HG03565 (cell line): Measurements from ENCODE around the gene SIGLEC15.
"Not testable (repeated sequence)": the region's sequence is repeated elsewhere in the genome, so short reads cannot be mapped to it uniquely, and the experiment has no call there.

ENCODE experiments used
- ATAC-seq: cut with Tn5 transposase; IDR thresholded peaks from one replicate; pipeline ENCODE4 v1.9.1; 2021; ENCODE audit warnings: mild to moderate bottlenecking, moderate library complexity; ENCODE audit not compliant: unreplicated experiment

SIGLEC15 gene, protein sequence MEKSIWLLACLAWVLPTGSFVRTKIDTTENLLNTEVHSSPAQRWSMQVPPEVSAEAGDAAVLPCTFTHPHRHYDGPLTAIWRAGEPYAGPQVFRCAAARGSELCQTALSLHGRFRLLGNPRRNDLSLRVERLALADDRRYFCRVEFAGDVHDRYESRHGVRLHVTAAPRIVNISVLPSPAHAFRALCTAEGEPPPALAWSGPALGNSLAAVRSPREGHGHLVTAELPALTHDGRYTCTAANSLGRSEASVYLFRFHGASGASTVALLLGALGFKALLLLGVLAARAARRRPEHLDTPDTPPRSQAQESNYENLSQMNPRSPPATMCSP

DNA sequence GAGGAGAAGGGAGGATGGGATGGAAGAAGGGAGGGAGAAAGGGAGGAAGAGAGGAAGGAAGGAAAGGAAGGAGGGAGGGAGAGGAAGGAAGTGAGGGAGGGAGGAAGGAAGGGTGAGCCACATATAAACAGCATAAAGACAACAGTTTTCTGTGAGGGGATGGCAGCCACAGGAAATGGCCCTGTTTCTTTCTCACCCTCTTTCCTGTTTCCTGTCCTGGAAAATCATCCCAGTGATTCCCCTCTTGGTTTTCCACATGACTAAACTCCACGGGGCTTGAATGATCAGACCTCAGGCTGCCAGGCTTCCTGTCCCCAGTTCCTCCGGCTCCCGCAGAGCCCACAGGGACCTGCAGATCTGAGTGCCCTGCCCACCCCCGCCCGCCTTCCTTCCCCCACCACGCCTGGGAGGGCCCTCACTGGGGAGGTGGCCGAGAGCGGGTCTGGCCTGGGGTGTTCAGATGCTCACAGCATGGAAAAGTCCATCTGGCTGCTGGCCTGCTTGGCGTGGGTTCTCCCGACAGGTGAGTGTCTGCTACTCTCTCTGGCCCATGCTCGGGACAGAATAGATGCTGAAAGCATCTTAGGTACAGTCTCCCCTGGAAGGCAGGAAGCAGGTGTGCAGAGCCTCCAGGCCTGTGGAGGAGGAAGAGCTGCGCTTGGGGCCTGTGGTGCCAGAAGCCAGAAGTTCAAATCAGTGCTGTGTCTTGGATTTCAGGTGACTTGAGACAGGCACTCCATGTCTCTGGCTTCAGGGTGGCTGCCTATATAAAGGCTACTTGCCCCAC is at the start of gene SIGLEC15:
SIGLEC15 (plus strand) TSS at position 418 of the 787 bp plus-strand sequence; CDS start at position 472, 54 bp downstream.
- no peak for ATAC-seq

DNA sequence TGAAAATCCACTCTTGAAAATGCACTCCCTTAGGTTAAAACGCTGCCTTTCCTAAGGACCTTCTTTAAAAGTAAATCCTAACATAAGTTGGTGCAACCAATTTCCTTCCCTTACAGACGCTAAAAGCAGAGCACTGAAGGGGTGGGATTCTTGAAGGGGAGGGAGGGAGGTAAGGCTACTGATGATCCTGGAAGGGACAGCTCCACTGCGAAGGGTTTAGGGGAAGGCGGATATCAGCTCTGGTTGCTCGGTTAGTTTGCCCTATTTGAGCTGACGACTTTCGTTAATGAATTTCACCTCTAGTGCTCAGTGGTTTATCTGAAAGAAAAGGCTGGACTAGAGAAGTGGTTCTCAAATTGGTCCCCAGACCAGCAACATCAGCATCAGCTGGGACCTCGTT is 49.7 kb upstream of the SIGLEC15 start:
- no peak for ATAC-seq

DNA sequence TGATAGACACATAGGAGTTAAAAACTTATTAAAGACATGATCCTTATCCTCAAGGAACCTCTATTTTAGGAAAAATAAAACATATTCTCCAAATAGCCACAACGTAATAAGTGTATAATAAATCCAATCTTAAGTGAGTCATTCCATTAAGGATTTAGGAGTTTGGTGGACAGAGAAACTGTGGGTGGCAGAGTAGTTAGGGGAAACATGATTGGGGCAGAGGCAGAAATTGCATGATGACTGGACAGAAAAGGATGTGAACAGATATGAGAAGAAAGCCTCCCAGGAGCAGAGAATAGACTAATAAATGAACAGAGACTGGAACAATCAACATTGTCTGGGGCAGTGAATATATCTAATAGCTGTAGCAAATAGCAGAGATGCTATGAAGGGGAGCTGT is 48.1 kb upstream of the SIGLEC15 start:
- no peak for ATAC-seq

DNA sequence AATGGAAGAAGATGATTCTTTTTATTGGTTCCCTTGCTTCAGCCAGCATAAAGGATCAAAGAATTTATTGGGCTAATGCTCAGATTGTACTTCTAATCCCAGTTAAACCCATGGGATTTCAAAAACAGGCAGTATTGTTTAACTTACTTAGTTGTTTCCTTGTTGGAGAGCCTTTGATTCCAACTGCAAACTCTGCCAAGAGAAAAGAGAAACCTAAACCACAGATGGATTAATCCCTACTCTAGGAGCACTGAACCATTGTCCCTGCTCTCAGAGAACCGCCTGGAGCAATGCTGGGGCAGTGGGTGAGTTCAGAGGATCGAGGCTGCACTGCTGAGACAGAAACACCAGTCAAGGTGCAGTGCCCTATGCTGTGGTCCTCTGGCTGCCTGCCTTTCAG is 44.9 kb upstream of the SIGLEC15 start:
- ATAC-seq = no peak

DNA sequence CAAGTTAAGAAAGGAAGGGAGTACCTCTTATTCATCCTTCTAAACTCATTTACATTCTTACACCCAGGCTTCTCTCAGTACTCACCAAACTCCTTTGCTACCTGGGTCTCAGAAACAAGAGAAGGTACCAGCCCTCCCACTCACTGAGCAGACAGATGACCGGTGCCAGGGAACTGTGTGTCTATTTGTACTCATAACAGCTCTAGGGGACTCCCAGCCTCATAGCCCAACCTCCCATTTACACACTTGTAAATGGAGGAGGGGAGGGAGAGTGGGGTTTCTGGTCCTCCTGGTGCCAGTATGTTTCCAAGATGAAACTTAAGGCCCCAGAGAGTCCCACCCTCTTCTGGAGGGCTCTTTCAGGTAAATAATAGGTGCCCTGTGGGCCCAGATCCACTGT is 42.8 kb upstream of the SIGLEC15 start:
- ATAC-seq = no peak

DNA sequence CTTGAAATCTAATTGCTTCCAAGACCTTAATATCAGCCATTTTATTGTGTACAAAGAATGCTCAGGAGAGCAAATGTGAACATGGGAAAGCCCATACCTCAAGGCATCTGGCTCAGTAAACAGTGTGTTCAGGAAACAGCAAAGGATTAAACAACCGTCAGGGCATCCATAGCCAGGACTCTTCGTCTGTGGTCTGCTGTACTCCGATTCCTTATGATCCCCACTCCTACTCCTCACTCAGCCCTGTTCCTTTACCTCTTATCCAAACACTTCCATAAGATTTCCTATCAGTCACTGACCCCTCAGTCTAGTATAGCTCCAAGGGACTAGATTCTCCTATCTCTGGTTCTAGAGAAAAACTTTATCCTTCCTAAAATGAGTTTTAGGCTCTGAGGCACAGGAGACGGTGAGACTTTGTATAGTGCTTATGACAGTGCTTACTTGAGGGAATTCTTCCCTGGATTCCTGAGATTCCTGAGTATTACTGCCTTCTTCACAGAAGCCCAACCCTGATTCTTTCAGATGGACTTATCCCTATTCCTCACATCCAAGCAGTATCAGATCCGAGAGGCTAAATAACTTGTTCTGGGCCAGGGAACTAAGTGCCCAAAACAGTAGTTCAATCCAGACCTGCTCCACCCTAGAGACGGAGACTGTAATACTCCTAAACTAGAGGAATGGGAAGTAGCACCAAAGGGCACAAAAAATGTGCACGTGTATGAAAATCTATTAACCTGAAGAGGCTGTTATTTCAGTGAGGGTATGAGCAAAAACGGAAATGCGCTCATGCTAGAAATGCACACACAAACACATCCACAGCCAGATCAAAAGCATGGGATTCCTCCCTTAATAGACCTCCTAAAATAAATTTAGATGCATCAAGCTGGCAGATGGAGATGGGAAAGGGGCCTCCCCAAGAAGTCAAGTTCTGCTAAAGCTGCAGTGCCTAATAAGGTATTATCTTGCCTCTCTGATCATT is 42.1 kb upstream of the SIGLEC15 start:
- ATAC-seq = no peak

DNA sequence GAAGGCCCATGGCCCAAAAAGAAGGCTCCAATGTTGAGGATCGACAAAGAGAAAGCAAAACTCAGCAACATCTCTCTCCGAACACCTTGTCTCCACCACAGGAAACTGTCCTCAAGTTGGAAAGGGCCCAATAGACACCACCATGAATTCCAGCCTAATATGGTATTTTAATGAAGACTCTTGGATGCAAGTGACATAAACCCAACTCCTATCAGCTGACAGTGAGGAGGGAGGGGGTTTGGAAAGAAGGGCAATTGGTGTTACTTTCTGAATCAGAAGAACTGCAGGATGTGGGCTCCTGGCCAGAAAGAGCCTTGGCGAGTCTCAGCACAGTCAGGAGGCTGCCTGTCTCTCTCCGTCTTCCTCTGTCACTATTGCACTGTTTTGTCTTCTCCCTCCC is 40.3 kb upstream of the SIGLEC15 start:
- ATAC-seq = no peak

DNA sequence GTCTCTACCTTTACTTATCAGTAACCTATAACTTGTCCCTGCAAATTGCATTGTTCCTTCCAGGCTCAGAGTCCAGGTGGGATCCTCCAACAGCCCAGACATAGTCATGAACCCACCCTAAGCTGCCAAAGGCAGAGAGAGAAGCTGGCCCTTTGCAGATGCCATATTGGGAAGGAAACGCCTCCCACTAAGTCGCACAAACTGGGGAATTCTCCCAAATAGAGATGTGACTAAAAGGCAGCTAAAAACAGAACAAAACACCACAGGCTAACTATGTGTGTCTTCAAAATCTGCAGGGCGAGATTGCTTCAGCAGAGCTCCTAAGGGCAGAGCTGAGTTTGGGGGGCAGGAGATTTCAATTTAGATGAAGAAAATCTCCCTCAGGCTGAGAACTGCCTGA is 38.5 kb upstream of the SIGLEC15 start:
- no peak for ATAC-seq

DNA sequence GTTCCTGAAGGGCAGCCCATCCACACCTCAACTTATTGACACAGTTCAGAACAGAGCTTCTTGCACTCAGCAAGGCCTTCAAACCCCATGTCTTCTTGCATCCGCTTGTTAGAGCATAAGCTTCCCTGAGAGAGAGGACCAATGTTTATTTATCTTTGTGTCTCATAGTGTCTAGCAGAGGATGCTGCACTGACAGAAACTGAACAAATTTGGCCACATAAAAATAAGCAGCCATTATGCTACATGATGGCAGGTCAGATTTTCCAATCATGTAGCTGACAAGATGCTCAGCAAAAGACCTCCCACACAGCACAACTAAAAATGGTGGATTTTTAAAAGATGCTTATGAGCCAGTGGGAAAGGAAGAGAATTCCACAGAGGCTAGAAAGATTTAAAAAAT is 38.1 kb upstream of the SIGLEC15 start:
- no peak for ATAC-seq

DNA sequence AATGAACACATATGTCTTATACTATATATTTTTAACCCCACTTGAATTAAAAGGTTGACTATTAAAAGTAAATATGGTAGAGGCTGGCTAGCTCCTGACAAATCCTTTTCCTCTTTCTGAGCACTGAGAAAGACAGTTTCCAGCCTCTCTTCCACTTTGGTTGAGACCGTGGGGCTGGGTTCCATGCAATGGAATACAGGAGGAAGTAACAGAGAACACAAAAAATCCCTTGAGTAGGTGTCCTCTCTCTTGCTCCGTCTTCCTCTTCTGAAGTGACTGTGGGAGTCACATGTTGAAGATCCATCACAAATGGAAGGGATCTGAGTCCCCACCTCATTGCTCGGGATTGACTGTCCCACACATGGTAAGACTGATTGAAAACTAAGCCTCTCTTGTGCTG is 36.6 kb upstream of the SIGLEC15 start:
- no peak for ATAC-seq

DNA sequence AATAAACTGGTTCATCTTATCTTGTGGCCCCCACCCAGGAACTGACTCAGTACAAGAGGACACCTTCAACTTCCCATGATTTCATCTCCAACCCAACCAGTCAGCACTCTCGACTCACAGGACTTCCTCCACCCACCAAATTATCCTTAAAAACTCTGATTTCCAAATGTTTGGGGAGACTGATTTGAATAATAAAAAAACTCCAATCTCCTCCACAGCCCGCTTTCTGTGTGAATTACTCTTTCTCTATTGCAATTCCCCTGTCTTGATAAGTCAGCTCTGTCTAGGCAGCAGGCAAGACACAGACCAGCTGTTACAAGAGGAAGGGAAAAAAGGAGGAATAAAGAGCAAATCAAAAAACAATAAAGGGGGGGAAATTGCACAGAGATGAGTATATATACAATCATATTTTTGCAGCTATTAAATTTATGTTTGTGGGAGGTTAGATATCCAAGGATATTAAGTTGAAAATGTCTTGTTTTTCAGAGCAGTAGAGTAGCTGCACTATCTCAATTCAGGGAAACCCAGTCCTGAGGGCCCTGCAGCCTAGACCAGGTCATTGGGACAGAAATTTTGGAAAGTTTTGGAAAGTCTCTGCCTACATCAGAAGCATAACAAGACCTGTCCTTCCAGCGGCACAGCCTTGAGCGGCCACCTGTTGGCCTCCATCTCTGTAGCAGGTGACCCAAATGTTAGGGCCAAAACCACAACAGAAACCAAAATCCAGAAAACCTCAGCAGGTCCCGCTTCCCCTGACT is 32.8 kb upstream of the SIGLEC15 start:
- no peak for ATAC-seq

DNA sequence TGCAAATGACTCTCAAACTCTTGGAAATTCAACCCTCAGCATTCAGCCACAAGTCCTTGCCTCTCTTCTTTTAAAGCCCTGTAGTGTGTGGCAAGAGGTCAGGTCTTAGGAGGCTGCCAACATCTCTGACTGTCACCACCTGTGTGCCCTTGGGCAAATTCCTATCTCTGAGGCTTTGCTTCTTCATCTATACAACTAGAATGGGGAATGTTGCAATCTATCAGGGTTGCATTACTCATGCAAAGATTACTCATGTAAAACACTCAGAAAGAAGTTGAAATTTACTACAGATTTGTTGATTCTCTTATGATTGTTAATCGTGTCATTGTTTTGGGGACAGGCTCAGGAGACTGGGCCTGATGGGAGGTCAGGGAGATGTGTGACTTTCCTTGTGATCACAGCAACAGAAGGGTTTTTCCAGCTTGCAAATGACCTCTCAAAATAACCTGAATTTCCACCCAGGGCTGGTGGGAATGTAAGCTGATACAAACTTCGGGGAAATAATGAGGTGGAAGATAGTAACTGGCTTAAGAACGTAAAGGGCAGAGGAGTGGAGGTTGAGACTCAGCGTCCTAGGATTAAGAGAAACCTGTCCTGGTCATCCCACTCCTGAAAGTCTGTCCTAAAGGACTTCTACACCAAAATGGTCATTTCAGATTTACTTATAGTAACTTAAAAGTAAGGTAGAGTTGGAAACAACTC is 32.1 kb upstream of the SIGLEC15 start:
- ATAC-seq = no peak

DNA sequence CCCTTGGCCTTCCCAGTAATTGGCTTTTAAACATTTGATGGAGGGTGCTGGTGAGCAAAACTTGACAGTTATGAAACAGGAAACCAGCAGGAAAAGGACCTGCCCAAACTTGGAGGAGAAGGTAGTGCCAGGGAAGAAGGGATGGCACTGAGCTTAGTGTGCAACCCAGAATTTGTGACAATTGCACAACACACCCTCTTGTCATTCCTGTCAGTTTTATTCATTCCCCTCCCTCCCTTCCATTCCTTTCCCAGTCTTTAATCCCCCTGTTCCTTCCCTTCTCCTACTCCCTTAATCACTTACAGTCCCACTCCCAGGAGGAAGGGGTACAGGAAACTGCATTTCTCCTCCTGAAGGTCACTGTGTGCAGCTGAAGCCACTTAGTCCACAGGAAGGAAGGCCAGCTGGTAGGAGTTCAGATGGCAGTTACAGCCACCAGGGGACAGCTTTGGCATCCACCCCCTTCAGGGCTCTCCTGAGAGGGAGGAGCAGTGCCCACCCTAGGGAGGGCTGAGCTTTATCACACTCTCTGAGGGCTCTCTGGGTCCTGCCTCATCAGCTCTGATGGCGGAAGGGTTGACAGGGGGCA is 24.0 kb upstream of the SIGLEC15 start:
- ATAC-seq = no peak

DNA sequence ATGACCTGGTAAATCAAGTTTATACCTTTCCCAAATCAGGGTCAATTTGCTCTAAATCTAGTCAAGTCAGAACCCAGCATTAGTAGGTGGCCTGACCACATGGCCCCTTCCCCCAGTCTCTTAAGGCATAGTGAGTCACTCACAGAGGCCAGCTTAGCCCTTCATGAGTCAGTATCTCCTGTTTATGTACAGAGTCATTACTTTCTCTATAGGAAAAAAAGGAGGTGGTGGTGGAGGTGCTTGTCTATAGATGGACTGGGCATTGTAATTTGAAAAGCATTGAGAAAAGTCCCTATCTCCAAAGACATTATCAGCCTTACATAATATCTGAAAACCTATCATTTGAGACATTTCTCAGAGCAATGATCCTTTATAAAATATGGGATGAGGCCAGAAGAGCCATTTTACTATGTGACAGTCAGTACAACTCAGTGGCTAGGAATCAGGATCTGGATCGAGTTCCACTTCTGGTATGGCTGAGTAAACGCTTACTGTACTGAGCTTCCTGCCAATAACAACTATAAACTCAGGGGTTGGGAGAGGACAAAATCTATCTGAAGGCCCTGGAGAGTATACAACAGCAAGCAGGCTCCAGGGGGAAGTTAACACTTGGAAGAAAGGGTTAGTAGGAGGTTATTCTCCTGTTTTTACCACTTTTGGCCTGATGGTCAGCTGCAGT is 22.5 kb upstream of the SIGLEC15 start:
- ATAC-seq = no peak

DNA sequence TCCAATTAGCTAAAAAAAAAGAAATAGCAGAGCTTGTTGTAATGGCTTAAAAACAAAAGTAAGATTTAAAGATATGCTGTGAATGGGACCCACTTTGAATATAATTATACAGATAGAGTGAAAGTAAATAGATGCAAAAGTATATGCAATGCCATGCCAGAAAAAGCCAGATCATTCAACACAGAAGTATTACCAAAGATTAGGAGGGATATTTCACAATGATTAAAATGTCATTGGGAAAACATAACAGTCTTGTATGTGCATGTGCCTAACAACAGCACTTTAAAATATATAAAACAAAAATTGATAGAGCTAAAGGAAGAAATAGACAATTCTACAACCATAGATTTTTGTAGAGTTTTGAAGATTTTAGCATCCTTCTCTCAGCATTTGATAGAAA is 19.9 kb upstream of the SIGLEC15 start:
- no peak for ATAC-seq

DNA sequence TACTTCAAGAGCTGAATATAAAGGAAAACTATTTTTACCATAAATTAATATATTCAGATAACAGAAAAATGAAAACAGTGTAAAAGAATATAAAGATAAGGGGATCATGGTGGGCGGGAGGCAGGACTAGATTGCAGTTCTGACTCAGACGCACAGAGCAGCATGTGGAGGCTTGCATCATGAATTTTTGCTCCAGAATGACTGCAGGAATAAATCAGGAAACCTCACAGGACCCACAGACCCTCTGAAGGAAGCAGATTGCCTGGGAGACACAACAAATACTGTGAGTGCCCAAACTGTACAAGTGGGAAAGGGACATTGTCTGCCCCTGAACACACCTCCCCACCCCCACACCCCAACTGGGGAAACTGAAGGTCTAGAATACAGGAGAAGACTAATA is 19.2 kb upstream of the SIGLEC15 start:
- no peak for ATAC-seq

DNA sequence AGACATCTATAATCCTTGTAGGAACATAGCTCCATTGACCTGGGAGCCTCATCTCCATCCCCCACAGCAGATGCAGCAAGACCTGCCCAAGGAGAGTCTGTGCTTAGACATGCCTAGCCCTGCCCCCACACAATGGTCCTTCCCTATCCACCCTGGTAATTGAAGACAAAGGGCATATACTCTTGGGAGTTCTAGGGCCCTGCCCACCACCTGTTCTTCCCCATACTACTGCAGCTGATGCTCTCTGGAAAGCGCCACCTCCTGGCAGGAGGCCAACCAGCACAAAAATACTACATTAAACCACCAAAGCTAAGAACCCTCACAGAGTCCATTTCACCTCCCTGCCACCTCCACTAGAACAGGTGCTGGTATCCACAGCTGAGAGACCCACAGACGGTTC is 18.3 kb upstream of the SIGLEC15 start:
- not testable (repeated sequence) for ATAC-seq

DNA sequence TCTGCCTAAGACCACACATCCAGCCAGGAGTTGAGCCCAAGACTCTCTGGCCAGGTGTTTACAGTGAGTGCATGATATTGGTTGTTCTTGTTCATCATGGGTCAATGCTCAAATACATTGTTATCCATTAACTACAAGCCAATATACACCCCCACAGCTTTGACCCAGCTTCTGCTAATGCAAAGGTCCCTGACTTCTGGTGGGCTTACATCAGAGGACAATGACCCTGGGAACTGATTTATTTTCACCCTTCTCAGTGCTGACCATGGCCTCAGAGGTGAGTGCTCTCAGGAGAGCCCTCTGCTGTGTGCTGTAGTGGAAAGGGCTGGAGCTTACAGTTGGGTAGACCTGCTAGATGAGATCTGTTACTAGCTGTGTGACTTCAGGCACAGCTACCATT is 10.7 kb upstream of the SIGLEC15 start:
- not testable (repeated sequence) for ATAC-seq

DNA sequence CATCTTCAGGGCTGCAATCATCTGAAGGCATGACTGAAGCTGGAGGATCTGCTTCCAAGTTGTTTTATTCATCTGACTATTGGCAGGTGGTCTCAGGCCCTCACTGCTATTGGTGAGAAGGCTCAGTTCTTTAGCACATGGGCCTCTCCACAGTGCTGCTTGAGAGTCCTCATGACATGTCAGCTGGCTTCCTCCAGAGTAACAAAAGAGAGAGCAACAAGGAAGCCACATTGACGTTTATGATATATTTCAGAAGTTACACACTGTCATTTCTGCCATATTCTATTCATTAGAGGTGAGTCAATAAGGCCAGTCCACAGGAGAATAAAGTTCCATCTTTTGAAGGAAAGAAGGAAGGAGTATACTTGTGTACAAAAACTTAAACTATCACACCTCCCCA is 7.9 kb upstream of the SIGLEC15 start:
- ATAC-seq = no peak
